Measurements from ENCODE around the gene C14orf119. TPM values are rescaled to one million over a fixed set of nuclear protein-coding genes. Genes with fewer than 3 reads are reported as not detected.

The C14orf119 gene
- total RNA-seq, 3 donors from 2014 or later (not counting 1 experiment from before 2014, with no cell fraction given): 10.6 to 19.0 (median 14.7) TPM

DNA sequence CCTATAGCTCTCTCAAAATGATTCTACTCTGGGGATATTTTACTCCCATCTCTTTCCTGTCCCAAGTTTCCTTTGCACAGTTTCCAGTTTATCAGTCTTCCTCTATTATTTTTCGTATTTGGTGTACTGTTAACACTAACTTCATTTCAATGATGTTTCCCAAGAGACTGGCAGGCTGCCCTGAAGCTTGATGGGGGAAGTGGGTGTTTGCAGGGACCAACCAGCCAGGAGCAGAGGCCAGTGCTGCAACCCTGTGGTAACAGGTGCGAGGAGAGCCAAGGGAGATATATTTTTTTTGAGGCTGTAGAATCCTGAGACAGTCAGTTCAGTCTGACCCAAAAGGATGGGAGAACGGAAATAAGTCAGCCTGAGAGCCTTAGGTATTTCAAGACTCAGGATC lies 35.6 kb downstream of the C14orf119 start:
- WGBS (ENCODE audit: insufficient coverage): 50% methylated on average over 2 of the region's 3 CpGs
- TF ChIP-seq, protein P1, sequence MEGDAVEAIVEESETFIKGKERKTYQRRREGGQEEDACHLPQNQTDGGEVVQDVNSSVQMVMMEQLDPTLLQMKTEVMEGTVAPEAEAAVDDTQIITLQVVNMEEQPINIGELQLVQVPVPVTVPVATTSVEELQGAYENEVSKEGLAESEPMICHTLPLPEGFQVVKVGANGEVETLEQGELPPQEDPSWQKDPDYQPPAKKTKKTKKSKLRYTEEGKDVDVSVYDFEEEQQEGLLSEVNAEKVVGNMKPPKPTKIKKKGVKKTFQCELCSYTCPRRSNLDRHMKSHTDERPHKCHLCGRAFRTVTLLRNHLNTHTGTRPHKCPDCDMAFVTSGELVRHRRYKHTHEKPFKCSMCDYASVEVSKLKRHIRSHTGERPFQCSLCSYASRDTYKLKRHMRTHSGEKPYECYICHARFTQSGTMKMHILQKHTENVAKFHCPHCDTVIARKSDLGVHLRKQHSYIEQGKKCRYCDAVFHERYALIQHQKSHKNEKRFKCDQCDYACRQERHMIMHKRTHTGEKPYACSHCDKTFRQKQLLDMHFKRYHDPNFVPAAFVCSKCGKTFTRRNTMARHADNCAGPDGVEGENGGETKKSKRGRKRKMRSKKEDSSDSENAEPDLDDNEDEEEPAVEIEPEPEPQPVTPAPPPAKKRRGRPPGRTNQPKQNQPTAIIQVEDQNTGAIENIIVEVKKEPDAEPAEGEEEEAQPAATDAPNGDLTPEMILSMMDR (IDR thresholded peaks at IDR 0.05): no peak
- Mint-ChIP-seq H3K36me3 (no peaks in the 10 kb centered on the region), H3K27ac (no peak overlapping the region), H3K4me3 (no peak overlapping the region), H3K9me3 (no peaks in the 10 kb centered on the region), H3K4me1 (no peaks in the 10 kb centered on the region), H3K27me3 (ENCODE audit: low read depth in 2 of 2) (peaks cover 11 to 16% of the 10 kb centered on the region in 2 donors)
- intact Hi-C loops (cut with micrococcal nuclease): no loop called here
- no peaks in the 10 kb centered on the region for H3K27me3 ChIP-seq (ENCODE audit: control insufficient read depth, insufficient read depth, low read length)
- no peaks in the 10 kb centered on the region for H3K9me3 ChIP-seq (ENCODE audit: control insufficient read depth, insufficient read depth, low read length)
- H3K4me1 ChIP-seq (ENCODE audit: control insufficient read depth, insufficient read depth, low read length): no peaks in the 10 kb centered on the region
- H3K36me3 ChIP-seq (ENCODE audit: control insufficient read depth, insufficient read depth, low read length): no peaks in the 10 kb centered on the region
- DNase-seq (no peak), ATAC-seq (no peak)
- no peak overlapping the region for H3K4me3 ChIP-seq (ENCODE audit: low read length)
- no peak overlapping the region for H3K27ac ChIP-seq (ENCODE audit: low read length)

DNA sequence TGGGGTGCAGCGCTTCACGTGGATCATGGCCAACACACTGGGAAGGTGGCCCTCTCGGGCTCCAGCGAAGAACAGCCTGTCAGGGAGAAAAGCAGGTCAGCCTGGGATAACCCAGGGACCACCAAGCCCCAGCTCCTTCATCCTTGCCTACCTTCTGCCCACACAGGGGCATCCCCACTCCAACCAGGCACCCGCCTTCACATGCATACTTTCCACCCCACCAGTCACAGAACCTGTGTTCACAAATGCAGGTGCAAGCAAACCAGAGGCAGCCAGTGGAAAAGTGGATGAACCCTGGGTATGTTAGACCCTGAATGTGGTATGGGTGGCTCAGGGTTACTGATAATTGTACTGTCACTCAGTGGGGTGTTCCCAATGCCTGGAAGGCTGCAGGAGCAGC lies 36.2 kb downstream of the C14orf119 start:
- H3K4me3 ChIP-seq (ENCODE audit: low read length): no peak overlapping the region
- no peaks in the 10 kb centered on the region for H3K36me3 ChIP-seq (ENCODE audit: control insufficient read depth, insufficient read depth, low read length)
- 85% methylated on average over 5 of the region's 5 CpGs for WGBS (ENCODE audit: insufficient coverage)
- H3K4me1 Mint-ChIP-seq: no peaks in the 10 kb centered on the region
- intact Hi-C loops (cut with micrococcal nuclease): no loop called here
- TF ChIP-seq, protein P1 (IDR thresholded peaks at IDR 0.05): no peak
- no peaks in the 10 kb centered on the region for H3K36me3 Mint-ChIP-seq
- no peaks in the 10 kb centered on the region for H3K9me3 Mint-ChIP-seq
- H3K9me3 ChIP-seq (ENCODE audit: control insufficient read depth, insufficient read depth, low read length): no peaks in the 10 kb centered on the region
- H3K27me3 Mint-ChIP-seq (ENCODE audit: low read depth in 2 of 2): peaks cover 11 to 16% of the 10 kb centered on the region in 2 donors
- no peak overlapping the region for H3K27ac ChIP-seq (ENCODE audit: low read length)
- H3K27me3 ChIP-seq (ENCODE audit: control insufficient read depth, insufficient read depth, low read length): no peaks in the 10 kb centered on the region
- ATAC-seq: no peak
- no peak for DNase-seq
- H3K4me3 Mint-ChIP-seq: no peak overlapping the region
- no peaks in the 10 kb centered on the region for H3K4me1 ChIP-seq (ENCODE audit: control insufficient read depth, insufficient read depth, low read length)
- H3K27ac Mint-ChIP-seq: no peak overlapping the region

GRCh38 chr14:23132970-23133369 lies 37.7 kb downstream of the C14orf119 start:
- Histone ChIP-seq H3K9me3 (ENCODE audit: control insufficient read depth, insufficient read depth, low read length) (no peaks in the 10 kb centered on the region), H3K27me3 (ENCODE audit: control insufficient read depth, insufficient read depth, low read length) (no peaks in the 10 kb centered on the region), H3K27ac (ENCODE audit: low read length) (no peak overlapping the region), H3K4me3 (ENCODE audit: low read length) (no peak overlapping the region), H3K36me3 (ENCODE audit: control insufficient read depth, insufficient read depth, low read length) (no peaks in the 10 kb centered on the region), H3K4me1 (ENCODE audit: control insufficient read depth, insufficient read depth, low read length) (no peaks in the 10 kb centered on the region)
- ATAC-seq (no peak), DNase-seq (no peak)
- Mint-ChIP-seq H3K27me3 (ENCODE audit: low read depth in 2 of 2) (peaks cover 11 to 16% of the 10 kb centered on the region in 2 donors), H3K27ac (no peak overlapping the region), H3K9me3 (no peaks in the 10 kb centered on the region), H3K4me3 (no peak overlapping the region), H3K36me3 (no peaks in the 10 kb centered on the region), H3K4me1 (no peaks in the 10 kb centered on the region)
- intact Hi-C loops (cut with micrococcal nuclease): no loop called here
- 56% methylated on average over 8 of the region's 8 CpGs for WGBS (ENCODE audit: insufficient coverage)
- TF ChIP-seq, protein P1 (IDR thresholded peaks at IDR 0.05): no peak

- Histone ChIP-seq H3K9me3 (ENCODE audit: control insufficient read depth, insufficient read depth, low read length) (no peaks in the 10 kb centered on the region), H3K27me3 (ENCODE audit: control insufficient read depth, insufficient read depth, low read length) (no peaks in the 10 kb centered on the region), H3K4me3 (ENCODE audit: low read length) (no peak overlapping the region), H3K4me1 (ENCODE audit: control insufficient read depth, insufficient read depth, low read length) (no peaks in the 10 kb centered on the region), H3K36me3 (ENCODE audit: control insufficient read depth, insufficient read depth, low read length) (no peaks in the 10 kb centered on the region), H3K27ac (ENCODE audit: low read length) (no peak overlapping the region)
- H3K4me1 Mint-ChIP-seq: no peaks in the 10 kb centered on the region
- TF ChIP-seq, protein P1 (IDR thresholded peaks at IDR 0.05): no peak
- no peak overlapping the region for H3K4me3 Mint-ChIP-seq
- intact Hi-C loops (cut with micrococcal nuclease): no loop called here
- ATAC-seq (no peak), DNase-seq (no peak)
- WGBS (ENCODE audit: insufficient coverage): 88% methylated on average over 16 of the region's 16 CpGs
- H3K36me3 Mint-ChIP-seq: no peaks in the 10 kb centered on the region
- H3K27ac Mint-ChIP-seq: no peak overlapping the region
- H3K27me3 Mint-ChIP-seq (ENCODE audit: low read depth in 2 of 2): peaks cover 0 to 2% of the 10 kb centered on the region in 2 donors
- H3K9me3 Mint-ChIP-seq: no peaks in the 10 kb centered on the region
Observed at GRCh38 chr14:23136566-23137133, 41.3 kb downstream of the C14orf119 start.
